Lung microvascular endothelial cell (primary cell): ENCODE results near the gene PMIS2. TPM values are rescaled to one million over a fixed set of nuclear protein-coding genes. Genes with fewer than 3 reads are reported as not detected.

Source experiments
- DNase-seq, 2 donors: peaks; one replicate each; pipeline versions ENCODE4 v3.0.0 to v3.0.0-alpha.2; 2010; ENCODE audit warnings: low read depth in 2 of 2
- total RNA-seq: library from RNA; depleted of rRNA; stranded (reverse); fragments of >200 nt; gene quantifications from 2 replicates; pipeline ENCODE4 v1.2.1, GENCODE V29; 2014

Gene PMIS2
- total RNA-seq, 1 donor from 2014 or later = not detected

DNA sequence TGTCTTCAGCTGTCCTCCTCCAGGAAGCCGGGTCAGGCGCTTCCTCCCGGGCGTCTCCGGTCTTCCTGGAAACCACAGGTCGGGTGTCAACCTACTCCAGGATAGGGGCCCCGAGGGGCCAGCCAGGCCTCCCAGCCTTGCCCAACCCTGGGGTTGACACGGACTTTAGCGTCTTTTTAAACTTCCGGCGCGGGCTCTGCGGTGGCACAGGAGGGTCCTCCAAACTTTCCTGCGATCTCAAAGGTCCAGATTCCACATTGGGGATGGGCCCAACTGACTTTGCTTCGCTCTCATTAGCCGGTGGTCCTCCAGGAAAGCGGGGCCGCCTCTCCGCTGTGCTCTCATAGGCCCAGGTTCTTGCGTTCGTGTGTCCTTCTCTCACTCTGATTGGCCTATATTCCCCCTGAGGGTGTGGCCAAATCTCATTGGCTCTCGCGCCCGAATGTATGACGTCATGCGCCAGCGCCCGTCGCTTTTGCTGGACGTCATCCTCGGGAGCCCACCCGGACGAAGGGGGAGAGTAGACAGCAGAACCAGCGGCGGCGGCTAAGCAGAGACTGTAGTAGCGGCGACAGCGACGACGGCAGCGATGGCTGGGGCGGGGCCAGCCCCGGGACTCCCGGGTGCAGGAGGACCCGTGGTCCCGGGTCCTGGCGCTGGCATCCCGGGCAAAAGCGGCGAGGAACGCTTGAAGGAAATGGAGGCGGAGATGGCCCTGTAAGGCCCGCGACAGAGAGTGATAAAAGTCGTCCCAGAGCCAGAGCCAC lies 42.8 kb downstream of the PMIS2 start, which contains the start of gene RBM42:
Gene RBM42 (plus strand): TSS at position 472 of the 767 bp plus-strand sequence. CDS start 118 bp downstream, at position 590.
- peak; percentile 99 for DNase-seq

GRCh38 chr19:35629332-35629633 lies 43.3 kb downstream of the PMIS2 start:
- DNase-seq = no peak

DNA sequence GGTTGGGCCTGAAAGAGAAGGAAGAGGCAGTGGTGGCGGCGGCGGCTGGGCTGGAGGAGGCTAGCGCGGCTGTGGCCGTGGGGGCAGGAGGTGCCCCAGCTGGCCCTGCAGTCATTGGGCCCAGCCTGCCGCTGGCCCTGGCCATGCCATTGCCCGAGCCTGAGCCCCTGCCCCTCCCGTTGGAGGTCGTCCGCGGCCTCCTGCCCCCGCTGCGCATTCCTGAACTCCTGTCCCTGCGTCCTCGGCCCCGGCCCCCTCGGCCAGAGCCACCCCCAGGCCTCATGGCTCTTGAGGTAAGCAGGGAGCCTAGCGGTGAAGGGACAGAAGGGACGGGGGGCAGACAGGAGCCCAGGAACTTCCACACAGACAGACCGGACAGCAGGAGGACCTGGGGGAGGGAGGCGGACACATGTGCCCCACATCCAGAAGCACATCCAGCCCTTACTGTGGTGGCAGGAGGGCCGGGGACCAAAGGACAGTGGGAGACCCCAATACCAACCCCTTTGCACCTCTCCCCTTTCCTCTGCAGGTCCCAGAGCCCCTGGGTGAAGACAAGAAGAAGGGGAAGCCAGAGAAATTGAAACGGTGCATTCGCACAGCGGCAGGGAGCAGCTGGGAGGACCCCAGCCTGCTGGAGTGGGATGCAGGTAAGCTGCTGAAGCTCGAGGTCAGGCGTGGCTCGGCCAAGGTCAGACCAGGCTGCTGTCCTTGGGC lies 47.9 kb downstream of the PMIS2 start:
- DNase-seq = no peak

DNA sequence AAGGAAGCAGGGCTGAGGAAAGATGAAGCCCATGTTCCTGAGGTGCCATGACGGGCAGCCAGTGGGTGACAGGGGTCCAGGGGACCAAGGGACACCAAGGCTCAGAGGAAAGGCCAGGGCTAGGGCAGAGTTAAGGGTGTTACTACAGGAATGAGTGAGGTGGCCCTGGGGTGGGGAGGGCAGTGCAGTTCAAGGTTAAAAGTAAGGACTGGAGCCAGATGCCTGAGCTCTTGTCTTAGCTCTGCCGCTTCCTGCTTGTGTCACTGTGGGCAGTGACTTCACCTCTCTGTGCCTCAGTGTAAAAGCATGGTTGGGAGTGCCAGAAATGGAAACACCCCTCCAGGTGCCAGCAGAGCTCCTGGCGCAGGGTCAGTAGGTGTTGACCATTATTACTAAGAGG lies 50.7 kb downstream of the PMIS2 start:
- DNase-seq = no peak

Other genes with a start within 250 kb of the PMIS2 start
- not detected in 2 replicates for gene FFAR1, start 238.3 kb upstream of the PMIS2 start, total RNA-seq
- gene FFAR3, start 227.7 kb upstream of the PMIS2 start, total RNA-seq = under 0.01 TPM in 1 of 2 replicates, not detected in the other
- gene GPR42, start 215.1 kb upstream of the PMIS2 start, total RNA-seq = not detected in 2 replicates
- gene FFAR2, start 137.9 kb upstream of the PMIS2 start, total RNA-seq = not detected in 2 replicates
- not detected in 2 replicates for gene KRTDAP, start 95.7 kb upstream of the PMIS2 start, total RNA-seq
- not detected in 2 replicates for gene DMKN, start 72.5 kb upstream of the PMIS2 start, total RNA-seq
- gene SBSN, start 57.9 kb upstream of the PMIS2 start, total RNA-seq = not detected in 2 replicates
- gene GAPDHS, start 52.7 kb upstream of the PMIS2 start, total RNA-seq = not detected in 2 replicates
- gene TMEM147, start 40.5 kb upstream of the PMIS2 start, total RNA-seq = 51.4 and 75.2 TPM in 2 replicates
- not detected in 2 replicates for gene ATP4A, start 22.5 kb upstream of the PMIS2 start, total RNA-seq
- 3.4 and 3.9 TPM in 2 replicates for gene HAUS5, start 26.6 kb downstream of the PMIS2 start, total RNA-seq
- gene RBM42, start 42.9 kb downstream of the PMIS2 start, total RNA-seq = 22.2 and 25.6 TPM in 2 replicates
- gene ETV2, start 55.6 kb downstream of the PMIS2 start, total RNA-seq = 0.20 and 0.44 TPM in 2 replicates
- gene COX6B1, start 62.1 kb downstream of the PMIS2 start, total RNA-seq = 287 and 398 TPM in 2 replicates
- not detected in 2 replicates for gene UPK1A, start 80.3 kb downstream of the PMIS2 start, total RNA-seq
- not detected in 2 replicates for gene ZBTB32, start 118.4 kb downstream of the PMIS2 start, total RNA-seq
- gene KMT2B, start 131.8 kb downstream of the PMIS2 start, total RNA-seq = 3.1 and 4.0 TPM in 2 replicates
- 0.20 and 1.1 TPM in 2 replicates for gene IGFLR1, start 156.3 kb downstream of the PMIS2 start, total RNA-seq
- gene U2AF1L4, start 159.2 kb downstream of the PMIS2 start, total RNA-seq = 1.1 and 4.0 TPM in 2 replicates
- 16.5 and 16.6 TPM in 2 replicates for gene PSENEN, start 159.5 kb downstream of the PMIS2 start, total RNA-seq
- gene LIN37, start 162.4 kb downstream of the PMIS2 start, total RNA-seq = 2.4 and 5.0 TPM in 2 replicates
- gene HSPB6, start 170.9 kb downstream of the PMIS2 start, total RNA-seq = 0.20 and 0.22 TPM in 2 replicates
- gene PROSER3, start 172.0 kb downstream of the PMIS2 start, total RNA-seq = 1.3 and 1.4 TPM in 2 replicates
- 0.44 and 1.2 TPM in 2 replicates for gene ARHGAP33, start 189.4 kb downstream of the PMIS2 start, total RNA-seq
- gene PRODH2, start 226.7 kb downstream of the PMIS2 start, total RNA-seq = not detected in 2 replicates